Measurements from ENCODE around the gene AKR1C4. TPM values are rescaled to one million over a fixed set of nuclear protein-coding genes. Genes with fewer than 3 reads are reported as not detected.
"Not testable (repeated sequence)": the region's sequence is repeated elsewhere in the genome, so short reads cannot be mapped to it uniquely, and the experiment has no call there.

AKR1C4 gene
- total and polyA plus RNA-seq, 4 donors: not detected

GRCh38 chr10:5163487-5163886, 33.1 kb upstream of the AKR1C4 start:
- Histone ChIP-seq H3K36me3 (ENCODE audit: control insufficient read depth in 1 of 2, insufficient read depth in 2 of 2, low read length in 1 of 2) (no peaks in the 10 kb centered on the region), H3K27ac (ENCODE audit: low read depth in 1 of 2, low read length in 2 of 2) (no peak overlapping the region), H3K9me3 (ENCODE audit: control insufficient read depth, low read length) (peaks cover 16% of the 10 kb centered on the region), H3K27me3 (ENCODE audit: control insufficient read depth in 1 of 2, insufficient read depth in 2 of 2, low read length in 1 of 2) (no peaks in the 10 kb centered on the region), H3K4me1 (ENCODE audit: control insufficient read depth in 1 of 2, insufficient read depth in 2 of 2, low read length in 2 of 2) (no peaks in the 10 kb centered on the region), H3K4me3 (ENCODE audit: low read length in 2 of 2) (no peak overlapping the region)
- no peak for DNase-seq
- no peak for ATAC-seq (ENCODE audit: low FRiP score)
- 51 to 61% methylated on average over 2 of the region's 2 CpGs for WGBS, 2 donors
- intact Hi-C loops (cut with DNase I): no loop called here

GRCh38 chr10:5165738-5166137, 30.9 kb upstream of the AKR1C4 start:
- no peaks in the 10 kb centered on the region for H3K4me1 ChIP-seq (ENCODE audit: control insufficient read depth in 1 of 2, insufficient read depth in 2 of 2, low read length in 2 of 2)
- no peaks in the 10 kb centered on the region for H3K36me3 ChIP-seq (ENCODE audit: control insufficient read depth in 1 of 2, insufficient read depth in 2 of 2, low read length in 1 of 2)
- no peak overlapping the region for H3K4me3 ChIP-seq (ENCODE audit: low read length in 2 of 2)
- 7 to 11% methylated on average over 1 of the region's 1 CpG for WGBS, 2 donors
- intact Hi-C loops (cut with DNase I): no loop called here
- H3K27me3 ChIP-seq (ENCODE audit: control insufficient read depth in 1 of 2, insufficient read depth in 2 of 2, low read length in 1 of 2): no peaks in the 10 kb centered on the region
- peaks cover 15% of the 10 kb centered on the region for H3K9me3 ChIP-seq (ENCODE audit: control insufficient read depth, low read length)
- ATAC-seq (ENCODE audit: low FRiP score): no peak
- no peak overlapping the region for H3K27ac ChIP-seq (ENCODE audit: low read depth in 1 of 2, low read length in 2 of 2)
- DNase-seq: no peak

DNA sequence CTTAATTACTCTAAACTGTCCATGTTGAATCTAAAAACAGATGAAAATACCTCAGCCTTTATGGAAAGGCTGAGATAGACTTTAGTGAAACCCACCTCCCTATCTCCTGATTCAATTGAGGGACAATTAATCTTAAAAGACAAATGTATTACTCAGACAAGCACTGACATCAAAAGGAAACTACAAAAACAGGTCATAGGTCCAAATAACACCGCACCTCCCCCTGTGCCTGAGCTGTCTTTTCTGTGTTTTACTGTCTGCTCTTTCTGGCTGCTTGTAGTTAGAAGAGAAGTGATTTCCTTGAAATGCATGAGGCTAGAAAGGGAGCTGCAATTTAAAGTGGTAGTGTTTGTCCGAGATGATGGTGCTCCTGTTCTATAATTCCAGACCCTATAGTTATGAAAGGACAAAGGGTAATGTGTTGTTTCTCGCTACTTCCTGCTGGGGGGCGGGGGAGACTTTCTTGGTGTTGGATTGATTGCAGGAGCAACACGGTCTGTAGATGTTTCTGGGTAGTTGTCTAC, 27.7 kb upstream of the AKR1C4 start:
- intact Hi-C loops (cut with DNase I): no loop called here
- ATAC-seq (ENCODE audit: low FRiP score): no peak

GRCh38 chr10:5175581-5175980, 21.1 kb upstream of the AKR1C4 start:
- H3K4me1 ChIP-seq (ENCODE audit: control insufficient read depth in 1 of 2, insufficient read depth in 2 of 2, low read length in 2 of 2); H3K36me3 ChIP-seq (ENCODE audit: control insufficient read depth in 1 of 2, insufficient read depth in 2 of 2, low read length in 1 of 2); H3K27me3 ChIP-seq (ENCODE audit: control insufficient read depth in 1 of 2, insufficient read depth in 2 of 2, low read length in 1 of 2); DNase-seq; H3K27ac ChIP-seq (ENCODE audit: low read depth in 1 of 2, low read length in 2 of 2); ATAC-seq (ENCODE audit: low FRiP score); H3K4me3 ChIP-seq (ENCODE audit: low read length in 2 of 2); intact Hi-C loops (cut with DNase I); H3K9me3 ChIP-seq (ENCODE audit: control insufficient read depth, low read length): not testable (repeated sequence)
- 77 to 85% methylated on average over 1 to 3 of the region's 3 CpGs for whole genome bisulfite sequencing, 2 donors

More for the DNA sequence above, 27.7 kb upstream of the AKR1C4 start:
- Histone ChIP-seq H3K9me3 (ENCODE audit: control insufficient read depth, low read length) (peaks cover 8% of the 10 kb centered on the region), H3K4me3 (ENCODE audit: low read length in 2 of 2) (no peak overlapping the region), H3K4me1 (ENCODE audit: control insufficient read depth in 1 of 2, insufficient read depth in 2 of 2, low read length in 2 of 2) (no peaks in the 10 kb centered on the region), H3K27ac (ENCODE audit: low read depth in 1 of 2, low read length in 2 of 2) (no peak overlapping the region), H3K27me3 (ENCODE audit: control insufficient read depth in 1 of 2, insufficient read depth in 2 of 2, low read length in 1 of 2) (no peaks in the 10 kb centered on the region), H3K36me3 (ENCODE audit: control insufficient read depth in 1 of 2, insufficient read depth in 2 of 2, low read length in 1 of 2) (no peaks in the 10 kb centered on the region)
- no peak for DNase-seq
- WGBS, 2 donors: 45 to 73% methylated on average over 5 of the region's 5 CpGs

DNA sequence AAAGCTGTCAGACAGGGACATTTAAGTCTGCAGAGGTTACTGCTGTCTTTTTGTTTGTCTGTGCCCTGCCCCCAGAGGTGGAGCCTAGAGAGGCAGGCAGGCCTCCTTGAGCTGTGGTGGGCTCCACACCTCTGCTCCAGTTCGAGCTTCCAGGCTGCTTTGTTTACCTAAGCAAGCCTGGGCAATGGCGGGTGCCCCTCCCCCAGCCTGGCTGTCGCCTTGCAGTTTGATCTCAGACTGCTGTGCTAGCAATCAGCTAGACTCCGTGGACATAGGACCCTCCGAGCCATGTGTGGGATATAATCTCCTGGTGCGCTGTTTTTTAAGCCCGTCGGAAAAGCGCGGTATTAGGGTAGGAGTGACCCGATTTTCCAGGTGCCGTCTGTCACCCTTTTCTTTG, 16.1 kb upstream of the AKR1C4 start:
- H3K27ac ChIP-seq (ENCODE audit: low read depth in 1 of 2, low read length in 2 of 2); H3K27me3 ChIP-seq (ENCODE audit: control insufficient read depth in 1 of 2, insufficient read depth in 2 of 2, low read length in 1 of 2); H3K9me3 ChIP-seq (ENCODE audit: control insufficient read depth, low read length); ATAC-seq (ENCODE audit: low FRiP score); H3K4me1 ChIP-seq (ENCODE audit: control insufficient read depth in 1 of 2, insufficient read depth in 2 of 2, low read length in 2 of 2); H3K36me3 ChIP-seq (ENCODE audit: control insufficient read depth in 1 of 2, insufficient read depth in 2 of 2, low read length in 1 of 2); intact Hi-C loops (cut with DNase I); H3K4me3 ChIP-seq (ENCODE audit: low read length in 2 of 2); DNase-seq: not testable (repeated sequence)
- WGBS, 2 donors: 86 to 88% methylated on average over 12 of the region's 12 CpGs

- H3K27me3 ChIP-seq (ENCODE audit: control insufficient read depth in 1 of 2, insufficient read depth in 2 of 2, low read length in 1 of 2): no peaks in the 10 kb centered on the region
- 38 to 54% methylated on average over 2 of the region's 2 CpGs for WGBS, 2 donors
- no peaks in the 10 kb centered on the region for H3K36me3 ChIP-seq (ENCODE audit: control insufficient read depth in 1 of 2, insufficient read depth in 2 of 2, low read length in 1 of 2)
- DNase-seq (no peak), ATAC-seq (ENCODE audit: low FRiP score) (no peak)
- peaks cover 3% of the 10 kb centered on the region for H3K9me3 ChIP-seq (ENCODE audit: control insufficient read depth, low read length)
- H3K4me3 ChIP-seq (ENCODE audit: low read length in 2 of 2): no peak overlapping the region
- no peak overlapping the region for H3K27ac ChIP-seq (ENCODE audit: low read depth in 1 of 2, low read length in 2 of 2)
- H3K4me1 ChIP-seq (ENCODE audit: control insufficient read depth in 1 of 2, insufficient read depth in 2 of 2, low read length in 2 of 2): no peaks in the 10 kb centered on the region
- intact Hi-C loops (cut with DNase I): no loop called here
These were observed 12.7 kb upstream of the AKR1C4 start for GRCh38 chr10:5183923-5184322.

DNA sequence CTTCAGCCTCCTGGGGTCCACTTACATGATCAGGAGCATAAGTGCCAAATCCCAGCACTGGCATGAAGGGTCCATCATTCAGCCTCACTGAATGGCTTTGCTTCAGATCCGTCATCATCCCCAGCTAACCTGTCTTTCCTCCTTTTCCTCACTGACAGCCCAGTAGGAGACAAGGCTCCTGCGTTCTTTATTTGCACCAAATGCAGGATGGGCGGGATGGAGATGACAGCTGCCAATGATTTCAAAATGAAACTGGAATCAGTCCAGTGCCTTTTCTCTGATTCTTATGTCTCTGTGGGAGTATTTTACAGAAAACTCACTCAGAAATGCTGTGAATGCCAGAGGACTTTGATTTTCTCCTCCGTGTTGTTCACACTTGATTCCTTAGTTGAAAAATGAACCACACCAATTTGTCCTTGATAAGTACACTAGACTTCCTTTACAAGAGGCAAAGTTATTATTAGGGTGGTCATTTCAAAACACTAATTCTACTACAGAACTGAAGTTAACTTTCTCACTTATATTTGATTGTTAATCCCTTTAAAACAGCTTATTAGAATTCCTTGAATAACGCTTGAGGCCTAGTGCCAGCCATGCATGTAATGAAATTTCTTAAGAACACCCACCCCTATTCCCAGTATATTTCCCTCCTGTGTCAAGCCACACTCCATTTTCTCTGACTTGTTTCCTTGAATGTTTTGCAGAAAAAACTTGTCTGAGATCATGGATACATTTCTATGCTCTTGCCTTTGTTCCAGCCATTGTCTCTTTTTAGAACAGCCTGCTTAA, 11.5 kb upstream of the AKR1C4 start, which contains the start of gene AKR1C8:
Gene AKR1C8 (minus strand): TSS at position 164 of the 789 bp plus-strand sequence. CDS start 46 bp downstream, at position 118.
- Histone ChIP-seq H3K36me3 (ENCODE audit: control insufficient read depth in 1 of 2, insufficient read depth in 2 of 2, low read length in 1 of 2) (no peaks in the 10 kb centered on the region), H3K4me3 (ENCODE audit: low read length in 2 of 2) (no peak within 1 kb of the TSS), H3K27ac (ENCODE audit: low read depth in 1 of 2, low read length in 2 of 2) (no peak within 1 kb of the TSS), H3K4me1 (ENCODE audit: control insufficient read depth in 1 of 2, insufficient read depth in 2 of 2, low read length in 2 of 2) (no peaks in the 10 kb centered on the region), H3K27me3 (ENCODE audit: control insufficient read depth in 1 of 2, insufficient read depth in 2 of 2, low read length in 1 of 2) (no peaks in the 10 kb centered on the region), H3K9me3 (ENCODE audit: control insufficient read depth, low read length) (peaks cover 3% of the 10 kb centered on the region)
- intact Hi-C loops (cut with DNase I): no loop called here
- ATAC-seq (ENCODE audit: low FRiP score) (no peak), DNase-seq (no peak)
- 77 to 85% methylated on average over 5 of the region's 5 CpGs for WGBS, 2 donors

DNA sequence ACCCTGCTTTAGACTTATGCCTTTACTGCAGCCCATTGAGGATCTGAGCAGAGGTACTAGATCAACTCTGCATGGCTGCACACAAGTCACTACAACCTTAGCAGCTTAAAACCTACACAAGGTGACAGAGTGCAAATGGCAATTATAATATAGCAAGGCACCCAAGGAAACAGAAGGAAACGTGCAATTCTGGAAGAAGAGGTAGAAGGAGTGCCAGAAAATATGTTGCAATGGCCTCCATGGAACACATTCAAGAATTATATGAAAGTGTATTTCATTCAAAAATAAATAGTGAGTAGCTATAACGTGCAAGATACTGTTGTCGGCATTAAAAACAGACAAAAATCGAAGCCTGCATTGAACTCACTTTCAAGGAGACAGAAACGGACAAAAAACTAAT, 8.8 kb upstream of the AKR1C4 start:
- WGBS, 2 donors: 60 to 69% methylated on average over 5 of the region's 5 CpGs
- ATAC-seq (ENCODE audit: low FRiP score): no peak
- DNase-seq: no peak
- Histone ChIP-seq H3K4me1 (ENCODE audit: control insufficient read depth in 1 of 2, insufficient read depth in 2 of 2, low read length in 2 of 2) (no peaks in the 10 kb centered on the region), H3K9me3 (ENCODE audit: control insufficient read depth, low read length) (no peaks in the 10 kb centered on the region), H3K4me3 (ENCODE audit: low read length in 2 of 2) (no peak overlapping the region), H3K36me3 (ENCODE audit: control insufficient read depth in 1 of 2, insufficient read depth in 2 of 2, low read length in 1 of 2) (no peaks in the 10 kb centered on the region), H3K27ac (ENCODE audit: low read depth in 1 of 2, low read length in 2 of 2) (no peak overlapping the region), H3K27me3 (ENCODE audit: control insufficient read depth in 1 of 2, insufficient read depth in 2 of 2, low read length in 1 of 2) (no peaks in the 10 kb centered on the region)
- intact Hi-C loops (cut with DNase I): no loop called here

GRCh38 chr10:5188358-5188757, 8.3 kb upstream of the AKR1C4 start:
- no peaks in the 10 kb centered on the region for H3K9me3 ChIP-seq (ENCODE audit: control insufficient read depth, low read length)
- no peak for ATAC-seq (ENCODE audit: low FRiP score)
- H3K27ac ChIP-seq (ENCODE audit: low read depth in 1 of 2, low read length in 2 of 2): no peak overlapping the region
- no peaks in the 10 kb centered on the region for H3K36me3 ChIP-seq (ENCODE audit: control insufficient read depth in 1 of 2, insufficient read depth in 2 of 2, low read length in 1 of 2)
- no peaks in the 10 kb centered on the region for H3K27me3 ChIP-seq (ENCODE audit: control insufficient read depth in 1 of 2, insufficient read depth in 2 of 2, low read length in 1 of 2)
- DNase-seq: no peak
- no peaks in the 10 kb centered on the region for H3K4me1 ChIP-seq (ENCODE audit: control insufficient read depth in 1 of 2, insufficient read depth in 2 of 2, low read length in 2 of 2)
- no peak overlapping the region for H3K4me3 ChIP-seq (ENCODE audit: low read length in 2 of 2)
- 57 to 62% methylated on average over 2 of the region's 2 CpGs for WGBS, 2 donors
- intact Hi-C loops (cut with DNase I): no loop called here

Measured in aorta (tissue), 5 donors.